ENCODE results near the gene FOSL1.

The FOSL1 gene

DNA sequence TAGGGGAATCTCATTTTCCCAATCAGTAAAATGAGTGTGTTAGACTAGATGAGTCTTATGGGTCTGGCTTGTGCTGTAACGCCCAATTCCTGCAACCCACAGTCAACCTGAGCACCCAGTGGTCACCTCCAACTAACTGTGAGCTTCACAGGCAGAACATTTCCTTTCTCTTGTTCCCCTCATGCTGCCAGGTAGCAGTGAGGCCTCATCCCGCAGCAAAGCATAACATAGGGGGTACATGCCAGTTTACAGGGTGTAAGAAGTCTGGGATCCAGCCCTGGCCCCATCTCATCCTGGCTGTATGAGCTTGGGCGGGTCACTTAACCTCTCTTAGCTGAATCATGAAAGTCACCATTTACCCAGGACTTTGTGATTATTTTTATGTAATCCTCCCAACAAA is 31.3 kb downstream of the FOSL1 start:
- no peak overlapping the region for H3K4me3 ChIP-seq (ENCODE audit: low read depth, low read length)
- in situ Hi-C loops (cut with HindIII; ENCODE audit: low sequenced_read_pairs): no loop called here
- DNase-seq (ENCODE audit: low read depth, low spot score): no peak
- TF ChIP-seq, protein P1, sequence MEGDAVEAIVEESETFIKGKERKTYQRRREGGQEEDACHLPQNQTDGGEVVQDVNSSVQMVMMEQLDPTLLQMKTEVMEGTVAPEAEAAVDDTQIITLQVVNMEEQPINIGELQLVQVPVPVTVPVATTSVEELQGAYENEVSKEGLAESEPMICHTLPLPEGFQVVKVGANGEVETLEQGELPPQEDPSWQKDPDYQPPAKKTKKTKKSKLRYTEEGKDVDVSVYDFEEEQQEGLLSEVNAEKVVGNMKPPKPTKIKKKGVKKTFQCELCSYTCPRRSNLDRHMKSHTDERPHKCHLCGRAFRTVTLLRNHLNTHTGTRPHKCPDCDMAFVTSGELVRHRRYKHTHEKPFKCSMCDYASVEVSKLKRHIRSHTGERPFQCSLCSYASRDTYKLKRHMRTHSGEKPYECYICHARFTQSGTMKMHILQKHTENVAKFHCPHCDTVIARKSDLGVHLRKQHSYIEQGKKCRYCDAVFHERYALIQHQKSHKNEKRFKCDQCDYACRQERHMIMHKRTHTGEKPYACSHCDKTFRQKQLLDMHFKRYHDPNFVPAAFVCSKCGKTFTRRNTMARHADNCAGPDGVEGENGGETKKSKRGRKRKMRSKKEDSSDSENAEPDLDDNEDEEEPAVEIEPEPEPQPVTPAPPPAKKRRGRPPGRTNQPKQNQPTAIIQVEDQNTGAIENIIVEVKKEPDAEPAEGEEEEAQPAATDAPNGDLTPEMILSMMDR (IDR thresholded peaks at IDR 0.05; ENCODE audit: low read depth, low read length): no peak

DNA sequence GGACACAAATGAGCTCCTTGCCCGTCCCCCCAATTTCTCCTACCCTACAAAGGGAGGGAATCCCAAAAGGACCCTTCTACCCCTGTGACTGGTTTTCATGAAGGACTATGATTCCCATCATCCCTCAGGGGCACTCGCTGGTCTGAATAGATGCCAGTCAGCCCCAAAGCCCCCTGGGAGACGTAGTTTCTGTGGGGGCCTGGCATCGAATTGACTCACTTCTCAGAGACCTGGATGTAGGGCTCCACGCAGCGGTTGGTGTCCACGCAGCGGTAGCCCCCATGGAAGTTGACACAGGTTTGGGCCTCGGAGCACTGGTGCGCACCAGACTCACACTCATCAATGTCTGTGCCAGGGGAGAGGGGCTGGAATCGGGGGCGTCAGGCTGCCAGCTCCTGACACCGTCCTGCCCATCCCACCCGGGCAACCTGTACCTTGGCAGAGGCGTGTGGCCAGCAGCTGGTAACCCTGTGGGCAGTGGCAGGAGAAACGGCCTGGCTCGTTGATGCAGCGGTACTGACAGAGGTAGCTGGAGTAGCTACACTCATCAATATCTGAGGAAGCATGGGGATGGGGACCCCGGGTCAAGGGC is 32.0 kb downstream of the FOSL1 start:
- H3K4me3 ChIP-seq (ENCODE audit: low read depth, low read length): no peak overlapping the region
- TF ChIP-seq, protein P1 (IDR thresholded peaks at IDR 0.05; ENCODE audit: low read depth, low read length): no peak
- in situ Hi-C loops (cut with HindIII; ENCODE audit: low sequenced_read_pairs): no loop called here
- DNase-seq (ENCODE audit: low read depth, low spot score): no peak

DNA sequence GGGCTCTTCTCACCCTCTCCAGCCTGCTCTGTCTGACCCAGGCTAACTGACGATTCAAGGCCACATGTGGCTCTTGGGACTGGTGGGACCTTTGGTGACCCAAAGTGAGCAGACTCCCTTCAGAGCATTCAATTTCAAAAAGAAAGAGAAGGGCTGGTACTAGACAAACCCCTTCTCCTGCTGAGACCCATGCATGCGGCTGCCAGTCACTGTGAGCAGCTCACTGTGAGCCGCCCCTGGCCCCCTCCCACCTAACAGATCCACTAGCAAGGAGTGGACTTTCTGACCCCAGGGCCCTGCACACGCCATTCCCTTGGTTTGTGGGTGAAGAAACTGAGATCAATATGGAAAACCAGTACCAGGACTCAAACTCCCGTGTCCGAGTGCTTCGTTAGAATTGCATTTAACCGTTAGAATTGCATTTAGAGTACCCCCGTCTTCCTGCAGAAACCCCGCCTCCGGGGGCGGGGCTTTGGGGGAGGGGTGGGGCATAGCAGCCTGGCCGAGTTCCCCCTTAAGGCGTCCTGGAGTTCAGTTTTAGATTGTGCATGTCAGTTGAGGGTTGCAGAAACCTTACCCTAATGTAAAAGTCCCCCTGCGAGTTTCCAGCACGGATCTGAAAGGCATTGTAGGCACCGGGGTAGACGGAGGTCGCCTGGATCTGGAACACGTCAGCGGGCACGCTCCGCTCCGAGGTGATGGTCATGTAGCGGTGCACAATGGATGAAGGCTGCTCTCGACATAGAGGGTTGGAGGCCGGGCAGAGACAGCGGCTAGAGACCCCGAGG is 32.7 kb downstream of the FOSL1 start:
- H3K4me3 ChIP-seq (ENCODE audit: low read depth, low read length): no peak overlapping the region
- TF ChIP-seq, protein P1 (IDR thresholded peaks at IDR 0.05; ENCODE audit: low read depth, low read length): no peak
- no peak for DNase-seq (ENCODE audit: low read depth, low spot score)
- in situ Hi-C loops (cut with HindIII; ENCODE audit: low sequenced_read_pairs): no loop called here

DNA sequence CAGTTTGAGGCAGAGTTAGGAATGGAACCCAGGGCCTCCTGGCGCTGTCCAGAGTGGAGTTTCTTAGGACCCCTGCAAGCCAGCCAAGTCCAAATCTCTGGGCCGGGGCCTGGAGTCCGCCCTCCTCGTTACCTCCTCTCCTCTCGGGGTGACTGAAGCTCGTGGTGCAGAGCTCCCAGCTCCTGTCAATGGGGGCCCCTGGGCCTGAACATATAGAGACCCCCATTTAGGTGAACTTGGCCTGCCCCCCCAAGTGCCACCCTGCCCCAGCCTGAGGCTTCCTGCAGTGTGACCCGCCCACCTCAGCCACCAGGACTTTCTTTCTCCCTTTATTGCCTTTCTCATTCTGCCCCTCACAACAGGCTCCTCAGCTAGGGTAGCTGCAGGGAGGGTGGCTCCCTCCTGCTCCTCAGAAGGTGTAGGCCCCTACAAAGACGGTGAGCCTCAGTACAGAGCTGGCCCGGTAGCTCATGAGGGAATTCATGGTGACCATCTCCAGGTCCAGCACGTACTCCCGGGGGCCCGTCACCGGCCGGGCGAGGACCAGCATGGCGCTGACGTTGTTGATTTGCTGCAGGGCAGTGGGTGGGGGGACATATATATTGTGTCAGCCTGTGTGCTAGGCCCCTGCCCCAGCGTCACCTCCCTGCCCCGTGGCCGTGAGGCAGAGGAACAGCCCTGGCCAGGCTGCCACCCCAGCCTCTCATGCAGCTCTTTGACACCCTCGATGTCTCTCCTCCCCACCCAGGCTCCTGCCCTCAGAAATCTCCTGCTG is 33.5 kb downstream of the FOSL1 start:
- in situ Hi-C loops (cut with HindIII; ENCODE audit: low sequenced_read_pairs): no loop called here
- no peak for DNase-seq (ENCODE audit: low read depth, low spot score)
- H3K4me3 ChIP-seq (ENCODE audit: low read depth, low read length): no peak overlapping the region
- TF ChIP-seq, protein P1 (IDR thresholded peaks at IDR 0.05; ENCODE audit: low read depth, low read length): no peak

DNA sequence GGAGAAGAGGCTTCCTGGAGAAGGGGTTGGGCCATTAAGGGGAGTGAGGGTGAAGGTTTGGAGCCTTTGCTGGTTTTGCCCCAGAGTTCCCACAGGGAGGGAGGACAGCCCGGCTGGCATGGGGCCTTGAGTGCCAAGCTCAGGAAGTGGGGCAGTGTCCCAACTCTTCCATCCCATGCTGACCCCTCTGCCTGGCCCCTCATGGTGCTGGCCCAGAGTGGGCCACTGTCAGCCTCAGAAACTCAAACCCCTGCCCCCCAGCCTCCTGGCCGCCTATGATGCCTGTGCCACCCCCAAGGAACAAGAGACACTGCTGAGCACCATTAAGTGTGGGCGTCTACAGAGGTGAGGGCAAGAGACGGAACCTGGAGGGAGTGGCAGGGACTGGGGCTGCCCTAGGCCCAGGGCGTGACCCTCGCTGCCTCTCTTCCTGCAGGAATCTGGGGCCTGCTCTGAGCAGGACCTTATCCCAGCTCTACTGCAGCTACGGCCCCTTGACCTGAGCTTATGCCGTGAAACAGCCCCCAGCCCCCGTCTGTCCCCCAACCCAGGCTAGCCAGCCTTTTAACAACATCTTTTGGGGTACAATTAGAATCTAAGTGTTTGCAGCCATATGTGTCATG is 34.5 kb downstream of the FOSL1 start:
- TF ChIP-seq, protein P1 (IDR thresholded peaks at IDR 0.05; ENCODE audit: low read depth, low read length): no peak
- DNase-seq (ENCODE audit: low read depth, low spot score): no peak
- in situ Hi-C loops (cut with HindIII; ENCODE audit: low sequenced_read_pairs): no loop called here
- no peak overlapping the region for H3K4me3 ChIP-seq (ENCODE audit: low read depth, low read length)

DNA sequence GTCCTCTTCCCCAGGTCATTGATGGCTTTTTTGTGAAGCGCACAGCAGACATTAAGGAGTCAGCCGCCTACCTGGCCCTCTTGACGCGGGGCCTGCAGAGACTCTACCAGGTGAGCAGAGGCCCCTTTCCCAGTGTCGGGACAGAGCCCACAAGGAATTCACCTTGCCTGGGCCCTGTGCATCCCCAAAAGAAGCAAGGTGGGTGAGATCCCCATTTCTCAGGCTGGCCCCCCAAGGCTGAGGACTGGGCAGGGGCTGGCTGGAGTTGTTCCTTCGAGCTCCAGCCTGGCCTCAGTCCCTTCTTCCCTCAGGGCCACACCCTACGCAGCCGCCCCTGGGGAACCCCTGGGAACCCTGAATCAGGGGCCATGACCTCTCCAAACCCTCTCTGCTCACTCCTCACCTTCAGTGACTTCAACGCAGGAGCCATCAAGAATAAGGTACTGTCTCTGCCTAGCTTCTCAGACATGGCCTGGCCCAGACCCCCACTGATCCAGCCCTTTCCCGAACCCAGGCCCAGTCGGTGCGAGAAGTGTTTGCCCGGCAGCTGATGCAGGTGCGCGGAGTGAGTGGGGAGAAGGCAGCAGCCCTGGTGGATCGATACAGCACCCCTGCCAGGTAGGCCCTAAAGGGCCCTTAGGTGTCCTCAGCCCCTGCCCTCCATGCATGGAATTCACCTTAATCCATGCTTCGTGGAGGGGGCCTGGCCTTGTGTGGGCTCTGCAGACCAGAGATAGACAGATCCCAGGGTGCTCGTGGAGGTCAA is 35.3 kb downstream of the FOSL1 start:
- TF ChIP-seq, protein P1 (IDR thresholded peaks at IDR 0.05; ENCODE audit: low read depth, low read length): no peak
- in situ Hi-C loops (cut with HindIII; ENCODE audit: low sequenced_read_pairs): no loop called here
- DNase-seq (ENCODE audit: low read depth, low spot score): no peak
- no peak overlapping the region for H3K4me3 ChIP-seq (ENCODE audit: low read depth, low read length)

Measured in astrocyte of the spinal cord (primary cell).